Breast epithelium (tissue), 3 donors: Measurements from ENCODE around the gene GALM.

ENCODE experiments used
- CTCF ChIP-seq, 3 donors: fragments of 450-650 bp; IDR thresholded peaks; one replicate each; pipeline ENCODE4 v1.5.1; 2016 to 2017; ENCODE audit warnings: antibody characterized with exemption in 3 of 3, mild to moderate bottlenecking in 3 of 3, moderate library complexity in 3 of 3
- POLR2A ChIP-seq: fragments of 450-650 bp; IDR thresholded peaks from one replicate; pipeline ENCODE4 v1.6.1; 2016; ENCODE audit warnings: antibody characterized with exemption, mild to moderate bottlenecking, moderate library complexity
- POLR2AphosphoS5 ChIP-seq, 3 donors: sonication (generic); formaldehyde crosslinking; IDR thresholded peaks; one replicate each; pipeline ENCODE4 v1.6.1; 2017; ENCODE audit warnings: antibody characterized with exemption in 3 of 3

- TF ChIP-seq CTCF (IDR thresholded peaks at IDR 0.05) (no peak), POLR2A (no peak), POLR2AphosphoS5 (IDR thresholded peaks at IDR 0.05) (no peak)
Observed at GRCh38 chr2:38771632-38772031, 105.7 kb downstream of the GALM start.
